Testis (tissue), 2 donors: ENCODE measurements around the gene ARHGEF2.

ENCODE experiments used
- CTCF ChIP-seq, 3 experiments: fragments of 450-650 bp in 2 of 3; fragments of 200-600 bp in 1 of 3; sonication (generic) in 1 of 3; IDR thresholded peaks; one replicate each; pipeline ENCODE4 v1.5.1; 2016 to 2019; ENCODE audit warnings: antibody characterized with exemption in 3 of 3, mild to moderate bottlenecking in 2 of 3, moderate library complexity in 1 of 3
- POLR2A ChIP-seq: fragments of 450-650 bp; IDR thresholded peaks from one replicate; pipeline ENCODE4 v1.6.1; 2017; ENCODE audit warnings: antibody characterized with exemption, mild to moderate bottlenecking, moderate library complexity

- no peak for TF ChIP-seq POLR2A
- TF ChIP-seq CTCF (IDR thresholded peaks at IDR 0.05): no peak
Measured at GRCh38 chr1:156020293-156021092, 42.1 kb upstream of the ARHGEF2 start, which contains the start of gene SSR2.
